H9 (cell line): ENCODE results near the gene FXYD3. TPM values are rescaled to one million over a fixed set of nuclear protein-coding genes. Genes with fewer than 3 reads are reported as not detected.
A peak's percentile ranks its signal among the peaks of the same experiment; 100 is the strongest.

Experiments used
- DNase-seq: peaks from one replicate; pipeline ENCODE4 v3.0.0-alpha.2; 2017
- H2AFZ ChIP-seq: one replicate; pipeline ENCODE4 v1.6.1; 2013; ENCODE audit warnings: mild to moderate bottlenecking, low read length, control low read depth, moderate library complexity
- H2AK5ac ChIP-seq: 2 replicates; pipeline ENCODE4 v1.6.1; 2013; ENCODE audit warnings: low read length, control low read depth, mixed read lengths; ENCODE audit not compliant: insufficient read length
- H2BK120ac ChIP-seq: one replicate; pipeline ENCODE4 v1.6.1; 2013; ENCODE audit warnings: low read depth, mild to moderate bottlenecking, low read length, control low read depth, inconsistent platforms; ENCODE audit not compliant: poor library complexity, severe bottlenecking
- H2BK12ac ChIP-seq: 2 replicates; pipeline ENCODE4 v1.6.1; 2013; ENCODE audit warnings: low read length, control low read depth, mixed read lengths, low read depth; ENCODE audit not compliant: insufficient read length
- H2BK15ac ChIP-seq: 2 replicates; pipeline ENCODE4 v1.6.1; 2013; ENCODE audit warnings: low read depth, low read length, control low read depth
- H2BK20ac ChIP-seq: one replicate; pipeline ENCODE4 v1.6.1; 2013; ENCODE audit warnings: low read depth, mild to moderate bottlenecking, low read length, control low read depth, inconsistent platforms; ENCODE audit not compliant: poor library complexity, severe bottlenecking
- H2BK5ac ChIP-seq: 2 replicates; pipeline ENCODE4 v1.6.1; 2013; ENCODE audit warnings: low read length, control low read depth, mixed read lengths; ENCODE audit not compliant: insufficient read length
- H3K14ac ChIP-seq: 2 replicates; pipeline ENCODE4 v1.6.1; 2013; ENCODE audit warnings: low read length, control low read depth; ENCODE audit not compliant: insufficient read depth
- H3K18ac ChIP-seq: 2 replicates; pipeline ENCODE4 v1.6.1; 2013; ENCODE audit warnings: low read depth, mild to moderate bottlenecking, mixed read lengths, low read length, control low read depth; ENCODE audit not compliant: insufficient read length
- H3K23ac ChIP-seq: 2 replicates; pipeline ENCODE4 v1.6.1; 2013; ENCODE audit warnings: low read length, control low read depth, mixed read lengths, low read depth; ENCODE audit not compliant: insufficient read length
- H3K23me2 ChIP-seq: 2 replicates; pipeline ENCODE4 v1.6.1; 2013; ENCODE audit warnings: low read depth, mild to moderate bottlenecking, mixed read lengths, low read length, control low read depth; ENCODE audit not compliant: insufficient read length, poor library complexity, severe bottlenecking
- H3K27ac ChIP-seq: 2 replicates; pipeline ENCODE4 v1.5.1; 2013; ENCODE audit warnings: low read length, control low read depth, mixed read lengths, low read depth; ENCODE audit not compliant: insufficient read length
- H3K27me3 ChIP-seq: 2 replicates; pipeline ENCODE4 v1.6.1; 2013; ENCODE audit warnings: low read length, control low read depth, inconsistent platforms; ENCODE audit not compliant: insufficient read depth
- H3K4ac ChIP-seq: 2 replicates; pipeline ENCODE4 v1.6.1; 2013; ENCODE audit warnings: low read depth, mild to moderate bottlenecking, control low read depth, inconsistent platforms, low read length, moderate library complexity
- H3K4me1 ChIP-seq: 2 replicates; pipeline ENCODE4 v1.6.1; 2013; ENCODE audit warnings: low read length, control low read depth, inconsistent platforms; ENCODE audit not compliant: insufficient read depth
- H3K4me2 ChIP-seq: 2 replicates; pipeline ENCODE4 v1.6.1; 2013; ENCODE audit warnings: low read length, control low read depth, mixed read lengths; ENCODE audit not compliant: insufficient read length, insufficient read depth
- H3K56ac ChIP-seq: 2 replicates; pipeline ENCODE4 v1.6.1; 2013; ENCODE audit warnings: low read depth, mild to moderate bottlenecking, mixed read lengths, low read length, control low read depth; ENCODE audit not compliant: insufficient read length
- H3K79me1 ChIP-seq: 2 replicates; pipeline ENCODE4 v1.6.1; 2013; ENCODE audit warnings: low read depth, mild to moderate bottlenecking, moderate library complexity, low read length, control low read depth, inconsistent platforms; ENCODE audit not compliant: insufficient read depth, poor library complexity, severe bottlenecking
- H3K79me2 ChIP-seq: 2 replicates; pipeline ENCODE4 v1.6.1; 2013; ENCODE audit warnings: low read length, control low read depth, inconsistent platforms; ENCODE audit not compliant: insufficient read depth
- H3K9ac ChIP-seq: 2 replicates; pipeline ENCODE4 v1.6.1; 2013; ENCODE audit warnings: low read length, control low read depth, mixed read lengths; ENCODE audit not compliant: insufficient read length; ENCODE audit errors: extremely low read depth
- H3K9me3 ChIP-seq: one replicate; pipeline ENCODE4 v1.6.1; 2013; ENCODE audit warnings: low read depth, low read length, inconsistent platforms; ENCODE audit not compliant: control insufficient read depth
- H3T11ph ChIP-seq: one replicate; pipeline ENCODE4 v1.6.1; 2013; ENCODE audit warnings: mild to moderate bottlenecking, low read length, control low read depth, inconsistent platforms
- H4K20me1 ChIP-seq: one replicate; pipeline ENCODE4 v1.6.1; 2013; ENCODE audit not compliant: control insufficient read depth, insufficient read length, insufficient read depth
- H4K5ac ChIP-seq: 2 replicates; pipeline ENCODE4 v1.6.1; 2013; ENCODE audit warnings: low read depth, mild to moderate bottlenecking, mixed read lengths, low read length, control low read depth; ENCODE audit not compliant: insufficient read length
- H4K8ac ChIP-seq: replicated peaks from 2 replicates; pipeline ENCODE4 v1.6.1; 2013; ENCODE audit warnings: low read length, control low read depth, mixed read lengths, low read depth; ENCODE audit not compliant: insufficient read length
- H4K91ac ChIP-seq: 2 replicates; pipeline ENCODE4 v1.6.1; 2013; ENCODE audit warnings: low read depth, mild to moderate bottlenecking, moderate library complexity, mixed read lengths, low read length, control low read depth; ENCODE audit not compliant: insufficient read length
- H3K27ac Mint-ChIP-seq, 3 experiments: 2 replicates in 2 of 3; 3 replicates in 1 of 3; pipeline ENCODE4 v1.8.0; 2020 to 2021; ENCODE audit warnings: mixed read lengths in 3 of 3, mild to moderate bottlenecking in 1 of 3, moderate library complexity in 1 of 3
- H3K27me3 Mint-ChIP-seq: 2 replicates; pipeline ENCODE4 v1.8.0; 2021; ENCODE audit warnings: low read depth, mild to moderate bottlenecking, moderate library complexity, mixed read lengths
- H3K36me3 Mint-ChIP-seq, 3 experiments: 2 replicates in 2 of 3; 3 replicates in 1 of 3; pipeline ENCODE4 v1.8.0; 2020 to 2021; ENCODE audit warnings: low read depth in 3 of 3, mixed read lengths in 3 of 3; ENCODE audit not compliant: insufficient read depth in 1 of 3
- H3K4me1 Mint-ChIP-seq, 2 experiments: 2 replicates each; pipeline ENCODE4 v1.8.0; 2020; ENCODE audit warnings: mixed read lengths in 2 of 2
- H3K4me3 Mint-ChIP-seq, 2 experiments: 2 replicates in 1 of 2; 3 replicates in 1 of 2; pipeline ENCODE4 v1.8.0; 2020 to 2021; ENCODE audit warnings: mild to moderate bottlenecking in 2 of 2, mixed read lengths in 2 of 2, moderate library complexity in 1 of 2
- H3K9me3 Mint-ChIP-seq, 2 experiments: 2 replicates in 1 of 2; 3 replicates in 1 of 2; pipeline ENCODE4 v1.8.0; 2020; ENCODE audit warnings: mild to moderate bottlenecking in 2 of 2, mixed read lengths in 2 of 2, moderate library complexity in 1 of 2
- WGBS: extraction: QIAGEN DNeasy Blood & Tissue Kit; methylation state at CpG from one replicate; pipeline ENCODE4 v1.1.7; 2013; ENCODE audit warnings: missing lambda C conversion rate, low lambda C conversion rate, mixed read lengths; ENCODE audit not compliant: insufficient read length; ENCODE audit errors: extremely low coverage; 5-methylcytosine and 5-hydroxymethylcytosine counted together
- total RNA-seq: library from RNA; stranded (reverse); gene quantifications from 2 replicates; pipeline ENCODE4 v1.2.1, GENCODE V29; 2021
- TF ChIP-seq, protein P1 (sequence below): fragments of 200-600 bp; sonication (generic); conservative IDR thresholded peaks from 3 replicates; pipeline ENCODE4 v1.8.0; 2021; ENCODE audit warnings: antibody characterized with exemption, mild to moderate bottlenecking

The FXYD3 gene
- total RNA-seq, 1 experiment from 2014 or later, result 1.5 TPM

DNA sequence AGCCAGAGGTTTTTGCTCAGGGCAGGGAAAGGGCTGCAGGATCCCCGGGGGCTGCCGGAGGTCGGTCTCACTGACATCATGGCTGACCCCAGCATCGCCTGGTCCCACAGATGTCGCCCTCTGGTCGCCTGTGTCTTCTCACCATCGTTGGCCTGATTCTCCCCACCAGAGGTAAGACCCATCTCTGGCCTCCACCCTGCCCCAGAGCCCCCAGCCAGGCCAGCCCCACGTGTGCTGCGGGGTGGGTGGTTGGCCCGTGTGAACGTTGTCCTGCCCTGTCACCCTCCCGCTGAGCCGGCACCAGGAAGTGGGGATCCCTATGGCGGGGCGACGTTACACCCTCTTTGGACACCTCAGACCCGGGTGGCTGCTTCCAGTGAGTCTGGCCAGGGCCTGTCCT is 39.8 kb downstream of the FXYD3 start:
- Histone ChIP-seq H3K4me2 (peak overlapping the region; percentile 68), H3K14ac (no peak overlapping the region), H2AFZ (no peak overlapping the region), H3T11ph (no peak overlapping the region), H3K9me3 (no peaks in the 10 kb centered on the region), H3K4me1 (peaks cover 8% of the 10 kb centered on the region; the same call in 1 of the 2 replicates), H3K18ac (no peak overlapping the region), H3K23me2 (peaks cover 19% of the 10 kb centered on the region), H3K79me2 (no peaks in the 10 kb centered on the region; the same call in 1 of the 2 replicates), H2BK20ac (no peak overlapping the region), H2BK5ac (no peak overlapping the region), H4K5ac (no peak overlapping the region), H2AK5ac (no peak overlapping the region), H3K56ac (no peak overlapping the region), H3K79me1 (no peaks in the 10 kb centered on the region), H2BK15ac (no peak overlapping the region), H2BK12ac (no peak overlapping the region), H2BK120ac (no peak overlapping the region), H4K8ac (no peak overlapping the region), H3K9ac (peak overlapping the region; percentile 46), H3K27ac (no peak overlapping the region), H3K27me3 (no peaks in the 10 kb centered on the region), H4K20me1 (no peaks in the 10 kb centered on the region), H3K4ac (no peak overlapping the region), H3K23ac (no peak overlapping the region), H4K91ac (no peak overlapping the region)
- H3K36me3 Mint-ChIP-seq, result peaks cover 23 to 33% (median 28%) of the 10 kb centered on the region in 3 experiments; a peak in 6 of 7 replicates
- DNase-seq, result no peak
- H3K27ac Mint-ChIP-seq, result peak overlapping the region in 1 of 3 experiments; percentile 93; a peak in 1 of 7 replicates
- H3K4me1 Mint-ChIP-seq, result peaks cover 43 to 52% of the 10 kb centered on the region in 2 experiments
- H3K9me3 Mint-ChIP-seq, result no peaks in the 10 kb centered on the region; a peak in 3 of 5 replicates
- WGBS, result no CpG with 5 or more reads among the region's 17 CpGs
- TF ChIP-seq, protein P1, sequence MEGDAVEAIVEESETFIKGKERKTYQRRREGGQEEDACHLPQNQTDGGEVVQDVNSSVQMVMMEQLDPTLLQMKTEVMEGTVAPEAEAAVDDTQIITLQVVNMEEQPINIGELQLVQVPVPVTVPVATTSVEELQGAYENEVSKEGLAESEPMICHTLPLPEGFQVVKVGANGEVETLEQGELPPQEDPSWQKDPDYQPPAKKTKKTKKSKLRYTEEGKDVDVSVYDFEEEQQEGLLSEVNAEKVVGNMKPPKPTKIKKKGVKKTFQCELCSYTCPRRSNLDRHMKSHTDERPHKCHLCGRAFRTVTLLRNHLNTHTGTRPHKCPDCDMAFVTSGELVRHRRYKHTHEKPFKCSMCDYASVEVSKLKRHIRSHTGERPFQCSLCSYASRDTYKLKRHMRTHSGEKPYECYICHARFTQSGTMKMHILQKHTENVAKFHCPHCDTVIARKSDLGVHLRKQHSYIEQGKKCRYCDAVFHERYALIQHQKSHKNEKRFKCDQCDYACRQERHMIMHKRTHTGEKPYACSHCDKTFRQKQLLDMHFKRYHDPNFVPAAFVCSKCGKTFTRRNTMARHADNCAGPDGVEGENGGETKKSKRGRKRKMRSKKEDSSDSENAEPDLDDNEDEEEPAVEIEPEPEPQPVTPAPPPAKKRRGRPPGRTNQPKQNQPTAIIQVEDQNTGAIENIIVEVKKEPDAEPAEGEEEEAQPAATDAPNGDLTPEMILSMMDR, result no peak
- H3K4me3 Mint-ChIP-seq, result peak overlapping the region; percentile 93 to 97
- peaks cover 2% of the 10 kb centered on the region; the same call in 1 of the 2 replicates for H3K27me3 Mint-ChIP-seq
